ENCODE measurements around the gene PFKFB2.
A peak's percentile ranks its signal among the peaks of the same experiment; 100 is the strongest.
"Not testable (repeated sequence)": the region's sequence is repeated elsewhere in the genome, so short reads cannot be mapped to it uniquely, and the experiment has no call there.

PFKFB2 gene

DNA sequence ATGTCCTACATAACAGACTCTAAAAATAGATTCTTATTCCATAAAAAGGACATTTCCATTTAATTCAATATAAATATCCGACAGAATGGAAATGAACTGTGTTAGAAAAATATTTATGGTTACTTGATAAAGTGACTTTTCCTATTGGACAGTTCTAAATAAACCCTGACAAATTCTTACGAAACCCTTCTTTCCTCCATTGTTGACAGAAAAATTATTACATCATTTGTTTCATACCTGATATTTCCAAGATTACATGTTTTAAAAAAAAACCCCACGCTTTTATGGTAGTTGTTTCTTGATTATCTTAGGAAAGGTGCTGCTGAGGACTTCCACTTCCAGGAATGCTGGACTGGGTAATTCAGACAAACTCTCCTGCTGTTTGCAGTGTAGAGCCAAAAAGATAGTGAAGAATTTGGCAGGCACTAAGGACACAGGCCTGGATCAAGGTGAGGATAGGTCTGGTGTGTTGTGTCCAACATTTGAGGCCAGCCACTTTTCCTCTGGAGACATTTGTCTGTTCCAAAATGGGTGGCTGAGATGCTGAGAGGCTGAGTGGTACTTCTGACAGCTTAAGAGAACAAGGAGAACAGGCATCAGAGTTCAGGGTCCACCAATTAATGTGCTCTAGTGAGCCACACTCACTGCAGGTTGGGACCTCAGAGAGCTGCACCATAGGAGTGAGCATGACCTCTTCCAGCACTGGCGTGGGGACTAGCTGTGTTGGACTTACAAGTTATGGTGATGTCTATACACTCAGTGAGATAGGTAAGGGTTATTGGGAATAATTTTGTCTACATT, 13.5 kb upstream of the PFKFB2 start:
- TF ChIP-seq GATA1 (IDR thresholded peaks at IDR 0.05; ENCODE audit: low read depth, low read length) = no peak
- DNase-seq = no peak

GRCh38 chr1:207040181-207040533, 12.9 kb upstream of the PFKFB2 start:
- DNase-seq = no peak
- TF ChIP-seq GATA1 (IDR thresholded peaks at IDR 0.05; ENCODE audit: low read depth, low read length) (no peak), POLR2A (IDR thresholded peaks at IDR 0.05; ENCODE audit: low read length) (no peak)

DNA sequence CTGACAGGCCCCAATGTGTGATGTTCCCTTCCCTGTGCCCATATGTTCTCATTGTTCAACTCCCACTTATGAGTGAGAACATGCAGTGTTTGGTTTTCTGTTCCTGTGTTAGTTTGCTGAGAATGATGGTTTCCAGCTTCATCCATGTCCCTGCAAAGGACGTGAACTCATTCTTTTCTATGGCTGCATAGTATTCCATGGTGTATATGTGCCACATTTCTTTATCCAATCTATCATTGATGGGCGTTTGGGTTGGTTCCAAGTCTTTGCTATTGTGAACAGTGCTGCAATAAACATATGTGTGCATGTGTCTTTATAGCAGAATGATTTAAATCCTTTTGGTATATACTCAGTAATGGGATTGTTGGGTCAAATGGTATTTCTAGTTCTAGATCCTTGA, 11.7 kb upstream of the PFKFB2 start:
- not testable (repeated sequence) for DNase-seq

DNA sequence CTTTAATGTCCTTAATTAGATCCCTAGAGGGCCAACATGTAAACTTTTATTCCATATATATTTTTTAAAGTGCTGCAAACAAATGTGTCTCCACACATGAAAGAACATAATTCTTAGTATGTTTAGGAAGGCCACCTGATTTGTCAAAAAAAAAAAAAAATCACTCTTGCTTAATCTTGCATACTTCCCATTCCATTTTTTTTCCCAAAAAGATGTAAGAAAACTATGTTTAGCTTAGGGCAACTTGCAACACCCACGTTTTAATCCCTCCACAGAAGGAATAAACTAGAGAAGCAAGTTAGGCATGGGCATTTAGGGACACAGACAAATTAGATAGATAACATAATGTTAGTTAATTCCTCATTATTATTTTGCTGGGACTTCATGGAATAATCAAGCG, 7.6 kb upstream of the PFKFB2 start:
- no peak for DNase-seq
- no peak for TF ChIP-seq GATA1 (IDR thresholded peaks at IDR 0.05; ENCODE audit: low read depth, low read length)
- TF ChIP-seq POLR2A (IDR thresholded peaks at IDR 0.05; ENCODE audit: low read length) = peak; percentile 15

GRCh38 chr1:207047505-207047904, 5.6 kb upstream of the PFKFB2 start:
- TF ChIP-seq GATA1 (IDR thresholded peaks at IDR 0.05; ENCODE audit: low read depth, low read length) (no peak), POLR2A (IDR thresholded peaks at IDR 0.05; ENCODE audit: low read length) (no peak)
- DNase-seq = peak; percentile 40 to 41

GRCh38 chr1:207048041-207048440, 5.0 kb upstream of the PFKFB2 start:
- no peak for DNase-seq
- TF ChIP-seq POLR2A (IDR thresholded peaks at IDR 0.05; ENCODE audit: low read length) (no peak), GATA1 (IDR thresholded peaks at IDR 0.05; ENCODE audit: low read depth, low read length) (no peak)

DNA sequence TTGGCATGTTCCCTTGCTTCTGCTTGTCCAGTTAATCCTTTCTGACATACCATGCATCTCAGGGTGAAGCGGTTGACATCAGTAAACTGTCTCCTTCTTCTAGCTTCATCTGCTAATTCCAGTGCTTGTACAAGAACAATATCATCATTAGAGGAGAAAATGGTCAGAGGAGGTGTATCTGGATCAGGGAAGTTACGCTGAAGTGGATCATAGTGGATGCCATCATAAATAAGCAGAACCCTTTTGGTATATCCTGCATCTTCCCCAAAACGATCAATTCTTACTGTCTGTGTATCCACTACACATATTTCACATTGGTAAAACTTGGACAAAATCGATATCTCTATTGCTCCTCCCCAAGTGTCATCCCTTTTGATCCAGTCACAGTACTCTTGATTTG, 4.0 kb upstream of the PFKFB2 start:
- TF ChIP-seq POLR2A (IDR thresholded peaks at IDR 0.05; ENCODE audit: low read length) (no peak), GATA1 (IDR thresholded peaks at IDR 0.05; ENCODE audit: low read depth, low read length) (no peak)
- no peak for DNase-seq

DNA sequence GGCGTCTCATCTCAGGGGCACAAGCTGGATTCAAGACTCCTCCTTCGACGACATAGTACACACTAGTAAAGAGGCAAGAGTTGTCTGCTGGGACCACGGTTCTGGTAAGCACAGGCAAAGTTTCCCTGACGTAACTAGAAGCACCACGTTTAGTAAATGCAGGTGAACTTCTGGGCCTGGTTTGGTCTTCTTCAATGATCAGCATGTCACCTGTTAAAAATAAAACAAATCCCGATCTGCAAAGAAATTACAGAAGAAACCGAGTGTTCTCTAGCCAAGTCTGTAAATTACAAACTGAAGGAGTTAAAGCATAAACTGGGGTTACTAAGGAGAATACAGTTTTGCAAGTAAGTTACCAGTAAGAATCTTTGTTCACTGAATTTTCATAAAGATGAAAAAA, 3.6 kb upstream of the PFKFB2 start:
- TF ChIP-seq GATA1 (IDR thresholded peaks at IDR 0.05; ENCODE audit: low read depth, low read length) = no peak
- TF ChIP-seq POLR2A (IDR thresholded peaks at IDR 0.05; ENCODE audit: low read length) = no peak
- peak in 1 of 2 experiments; percentile 52 for DNase-seq

DNA sequence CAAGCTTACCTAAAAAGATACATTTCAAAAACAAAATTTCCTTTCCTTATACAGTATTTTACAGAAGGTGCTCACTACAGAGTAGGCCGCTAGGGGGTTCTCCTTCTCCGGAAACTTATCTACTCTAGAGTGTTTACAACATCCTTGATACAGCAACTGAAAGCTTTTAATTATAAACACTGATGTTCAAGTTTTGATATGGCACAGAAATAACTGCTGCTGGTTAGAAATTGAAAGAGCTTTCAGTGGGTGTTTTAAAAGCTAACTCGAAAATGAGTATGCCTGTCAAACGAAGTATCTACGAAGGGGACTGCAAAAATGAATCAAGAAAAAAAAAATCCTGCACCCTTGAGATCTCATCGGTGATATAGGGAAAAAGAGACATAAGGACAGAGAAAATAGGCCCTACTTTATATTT, 3.1 kb upstream of the PFKFB2 start:
- peak; percentile 73 to 84 for DNase-seq
- no peak for TF ChIP-seq POLR2A (IDR thresholded peaks at IDR 0.05; ENCODE audit: low read length)
- TF ChIP-seq GATA1 (IDR thresholded peaks at IDR 0.05; ENCODE audit: low read depth, low read length) = no peak

- peak; percentile 93 to 96 for DNase-seq
- no peak for TF ChIP-seq GATA1 (IDR thresholded peaks at IDR 0.05; ENCODE audit: low read depth, low read length)
- peak; percentile 87 for TF ChIP-seq POLR2A (IDR thresholded peaks at IDR 0.05; ENCODE audit: low read length)
Measured at GRCh38 chr1:207050480-207051190, 2.4 kb upstream of the PFKFB2 start.

DNA sequence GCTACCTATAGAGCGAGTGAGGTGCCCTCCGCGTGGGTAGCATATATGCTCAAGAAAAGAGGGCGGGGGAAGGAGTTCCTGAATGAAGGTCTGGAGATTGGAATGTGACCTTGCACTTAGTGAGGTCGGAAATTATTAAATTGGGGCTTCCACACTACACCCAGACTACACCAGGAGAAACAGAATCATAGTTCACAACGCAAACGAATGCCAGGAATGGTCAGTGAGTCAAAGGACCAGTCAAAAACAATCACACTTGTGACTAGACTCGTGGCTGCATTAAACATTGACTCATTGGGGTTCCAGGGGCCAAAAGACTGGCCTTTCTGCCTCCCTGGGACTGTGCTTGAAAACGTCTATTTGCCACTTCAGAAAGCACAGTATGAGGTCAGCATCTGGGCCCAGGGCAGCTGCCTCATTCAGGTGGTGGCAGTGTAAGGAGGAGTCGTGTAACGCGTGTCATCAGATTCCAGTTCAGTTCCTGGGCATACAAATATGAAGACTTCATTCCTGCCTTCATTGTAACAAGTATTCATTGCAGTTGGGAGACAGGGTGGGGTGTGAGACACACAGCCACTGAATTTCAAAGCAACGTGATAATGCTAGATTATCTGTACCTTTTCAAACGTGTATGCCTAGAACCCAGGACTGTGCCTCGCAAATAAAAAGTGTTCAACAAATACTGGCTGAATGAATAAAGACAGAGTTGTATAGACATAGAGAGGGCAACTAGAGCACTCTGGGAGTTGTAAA, 1.7 kb upstream of the PFKFB2 start, which contains the start of gene YOD1:
Gene YOD1, minus strand, starts transcription at position 18 of the 753 bp plus-strand sequence. CDS start 178 bp downstream, outside the sequence.
- peak; percentile 53 to 68 for DNase-seq
- TF ChIP-seq POLR2A (IDR thresholded peaks at IDR 0.05; ENCODE audit: low read length) = no peak
- no peak for TF ChIP-seq GATA1 (IDR thresholded peaks at IDR 0.05; ENCODE audit: low read depth, low read length)

DNA sequence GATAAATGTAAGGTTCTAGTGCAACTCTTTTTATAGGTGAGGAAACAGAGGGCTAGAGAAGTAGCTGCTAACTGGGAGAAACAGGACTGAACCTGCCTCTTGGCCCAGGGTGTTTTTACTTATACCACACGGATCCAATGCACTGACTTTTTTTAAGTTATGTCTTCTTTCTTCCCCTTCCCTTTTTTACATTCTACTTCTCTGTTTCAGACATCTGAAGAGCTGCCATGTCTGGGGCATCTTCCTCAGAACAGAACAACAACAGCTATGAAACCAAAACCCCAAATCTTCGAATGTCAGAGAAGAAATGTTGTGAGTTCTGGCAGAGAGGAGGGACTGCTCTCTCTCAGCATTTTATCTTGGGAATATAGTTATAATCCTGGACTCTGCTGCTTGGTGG, 1.4 kb downstream of the PFKFB2 start:
- DNase-seq = no peak
- no peak for TF ChIP-seq POLR2A (IDR thresholded peaks at IDR 0.05; ENCODE audit: low read length)
- TF ChIP-seq GATA1 (IDR thresholded peaks at IDR 0.05; ENCODE audit: low read depth, low read length) = no peak

DNA sequence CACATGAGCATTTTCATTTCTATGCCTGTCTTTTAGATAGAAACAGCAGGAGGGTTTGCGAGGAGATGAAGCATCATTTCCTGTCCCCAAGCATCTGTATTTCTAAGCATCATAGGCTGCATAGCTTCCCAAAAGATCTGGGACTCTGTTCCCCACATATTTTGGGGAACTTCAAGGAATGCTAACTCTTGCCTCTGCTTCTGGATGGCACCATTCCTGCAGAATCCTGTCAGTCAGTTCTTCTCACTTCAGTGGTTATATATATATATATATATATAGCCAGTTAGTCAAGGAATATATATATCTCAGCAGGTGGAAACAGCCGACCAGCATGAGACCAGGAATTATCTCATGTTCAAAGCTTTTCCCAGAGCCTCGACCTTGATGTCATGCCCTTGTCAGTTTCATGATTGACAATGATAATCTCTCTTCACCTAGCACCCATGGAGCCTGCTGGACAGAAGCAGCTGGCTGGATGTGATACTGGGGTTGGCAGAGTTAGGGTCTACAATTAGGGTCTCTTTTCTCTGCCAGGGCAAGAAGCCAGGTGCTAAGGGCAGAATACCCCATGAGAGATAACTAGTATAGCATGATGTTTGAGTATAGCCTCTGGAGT, 2.4 kb downstream of the PFKFB2 start:
- TF ChIP-seq GATA1 (IDR thresholded peaks at IDR 0.05; ENCODE audit: low read depth, low read length) (no peak), POLR2A (IDR thresholded peaks at IDR 0.05; ENCODE audit: low read length) (no peak)
- DNase-seq = peak in 1 of 2 experiments; percentile 18

DNA sequence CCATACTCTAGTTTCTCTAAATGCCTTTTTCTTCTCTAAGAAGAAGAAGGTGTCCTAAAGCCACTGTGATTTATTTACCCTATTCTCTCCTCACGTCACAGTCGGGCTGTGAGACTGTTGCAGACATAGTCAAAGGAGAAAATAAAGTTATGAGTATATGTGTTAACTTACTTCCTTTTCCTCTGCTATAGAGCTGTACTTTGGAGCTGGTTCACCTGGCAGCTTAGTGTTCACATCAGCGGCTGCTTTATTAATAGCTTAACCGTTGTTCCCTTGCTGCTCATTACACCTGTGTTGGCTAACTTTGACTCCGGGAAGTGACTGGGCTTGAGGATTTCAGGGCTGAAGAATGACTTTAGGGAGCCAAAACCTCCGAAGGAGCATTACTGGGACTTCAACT, 3.6 kb downstream of the PFKFB2 start:
- no peak for DNase-seq
- TF ChIP-seq GATA1 (IDR thresholded peaks at IDR 0.05; ENCODE audit: low read depth, low read length) = no peak

Data from erythroblast (primary cell).